CD14-positive monocyte (primary cell): ENCODE results near the gene PEX10. TPM values are rescaled to one million over a fixed set of nuclear protein-coding genes. Genes with fewer than 3 reads are reported as not detected.
A peak's percentile ranks its signal among the peaks of the same experiment; 100 is the strongest.

Source experiments
- DNase-seq, 3 donors: peaks; one replicate each; pipeline ENCODE4 v3.0.0-alpha.2; 2011 to 2022
- H2AFZ ChIP-seq: 2 replicates; pipeline ENCODE4 v1.6.0; 2012; ENCODE audit warnings: mild to moderate bottlenecking, low read depth, low read length, inconsistent platforms; ENCODE audit not compliant: insufficient read depth, poor library complexity, severe bottlenecking
- H3K27ac ChIP-seq, 2 donors: 1 replicate in 1 of 2; 2 replicates in 1 of 2; pipeline ENCODE4 v1.5.1; 2012 to 2013; ENCODE audit warnings: low read length in 2 of 2, control low read depth in 1 of 2, inconsistent platforms in 1 of 2, low read depth in 1 of 2, mild to moderate bottlenecking in 1 of 2
- H3K27me3 ChIP-seq, 2 donors: one replicate each; pipeline versions ENCODE4 v1.6.0 to v1.6.1; 2011 to 2013; ENCODE audit warnings: low read length in 2 of 2; ENCODE audit not compliant: control insufficient read depth in 2 of 2, insufficient read depth in 2 of 2
- H3K36me3 ChIP-seq, 2 donors: replicated peaks in 1 of 2; 1 replicate in 1 of 2; 2 replicates in 1 of 2; pipeline versions ENCODE4 v1.5.1 to v1.6.1; 2012 to 2013; ENCODE audit warnings: low read length in 2 of 2, control low read depth in 1 of 2, inconsistent platforms in 1 of 2, mild to moderate bottlenecking in 1 of 2; ENCODE audit not compliant: insufficient read depth in 2 of 2, control insufficient read depth in 1 of 2
- H3K4me1 ChIP-seq, 2 donors: 1 replicate in 1 of 2; 2 replicates in 1 of 2; pipeline versions ENCODE4 v1.5.1 to v1.6.1; 2012 to 2013; ENCODE audit warnings: low read length in 2 of 2, control low read depth in 1 of 2, inconsistent platforms in 1 of 2, mild to moderate bottlenecking in 1 of 2, moderate library complexity in 1 of 2; ENCODE audit not compliant: insufficient read depth in 2 of 2, control insufficient read depth in 1 of 2
- H3K4me2 ChIP-seq: replicated peaks from 2 replicates; pipeline ENCODE3; 2012; ENCODE audit warnings: low read length, moderate library complexity, mild to moderate bottlenecking; ENCODE audit not compliant: poor library complexity, severe bottlenecking; ENCODE audit errors: extremely low read depth
- H3K4me3 ChIP-seq, 3 experiments: fragments of 200-600 bp in 1 of 3; sonication (generic) in 1 of 3; replicated peaks in 1 of 3; 1 replicate in 2 of 3; 2 replicates in 1 of 3; pipeline ENCODE4 v1.5.1; 2011 to 2013; ENCODE audit warnings: low read length in 3 of 3, mild to moderate bottlenecking in 3 of 3, control low read depth in 2 of 3, low read depth in 2 of 3, inconsistent platforms in 1 of 3, moderate library complexity in 1 of 3
- H3K79me2 ChIP-seq: 2 replicates; pipeline ENCODE4 v1.6.0; 2012; ENCODE audit warnings: mild to moderate bottlenecking, control low read depth, inconsistent platforms, low read length, moderate library complexity; ENCODE audit not compliant: insufficient read depth
- H3K9ac ChIP-seq: 2 replicates; pipeline ENCODE4 v1.6.0; 2017; ENCODE audit warnings: low read length, mild to moderate bottlenecking; ENCODE audit not compliant: insufficient read depth, poor library complexity, severe bottlenecking
- H3K9me3 ChIP-seq, 2 donors: replicated peaks in 1 of 2; 1 replicate in 1 of 2; 2 replicates in 1 of 2; pipeline versions ENCODE4 v1.5.1 to v1.6.1; 2012 to 2013; ENCODE audit warnings: low read length in 2 of 2, control low read depth in 1 of 2; ENCODE audit not compliant: control insufficient read depth in 1 of 2, insufficient read depth in 1 of 2
- H4K20me1 ChIP-seq: 2 replicates; pipeline ENCODE4 v1.6.0; 2012; ENCODE audit warnings: mild to moderate bottlenecking, low read length, control low read depth, moderate library complexity; ENCODE audit not compliant: insufficient read depth
- H3K27ac Mint-ChIP-seq, 7 donors: one replicate each; pipeline ENCODE4 v1.8.0; 2020; ENCODE audit warnings: mild to moderate bottlenecking in 7 of 7, mixed read lengths in 7 of 7, moderate library complexity in 6 of 7, inconsistent platforms in 2 of 7
- H3K27me3 Mint-ChIP-seq, 3 donors: one replicate each; pipeline ENCODE4 v1.8.0; 2021 to 2022; ENCODE audit warnings: low read depth in 3 of 3, mild to moderate bottlenecking in 3 of 3, mixed read lengths in 3 of 3, moderate library complexity in 3 of 3, inconsistent platforms in 1 of 3
- H3K36me3 Mint-ChIP-seq, 2 donors: one replicate each; pipeline ENCODE4 v1.8.0; 2020; ENCODE audit warnings: mixed read lengths in 2 of 2, inconsistent platforms in 1 of 2, mild to moderate bottlenecking in 1 of 2
- H3K4me1 Mint-ChIP-seq: one replicate; pipeline ENCODE4 v1.8.0; 2020; ENCODE audit warnings: mild to moderate bottlenecking, mixed read lengths
- H3K4me3 Mint-ChIP-seq, 2 donors: one replicate each; pipeline ENCODE4 v1.8.0; 2020; ENCODE audit warnings: mild to moderate bottlenecking in 2 of 2, mixed read lengths in 2 of 2, moderate library complexity in 1 of 2
- H3K9me3 Mint-ChIP-seq, 7 donors: one replicate each; pipeline ENCODE4 v1.8.0; 2020 to 2022; ENCODE audit warnings: mixed read lengths in 7 of 7, mild to moderate bottlenecking in 6 of 7, moderate library complexity in 6 of 7, inconsistent platforms in 2 of 7
- CTCF ChIP-seq: fragments of 200-600 bp; IDR thresholded peaks from one replicate; pipeline ENCODE4 v1.8.0; 2022; ENCODE audit warnings: antibody characterized with exemption, mild to moderate bottlenecking
- WGBS: methylation state at CpG from one replicate; pipeline ENCODE4 v1.1.5; 2013; ENCODE audit warnings: missing lambda C conversion rate; ENCODE audit not compliant: insufficient coverage; 5-methylcytosine and 5-hydroxymethylcytosine counted together
- intact Hi-C, 2 donors: fragments of 100-400 bp; cut with micrococcal nuclease; formaldehyde crosslinking; loops; one replicate each; pipeline versions ENCODE4 v1.15.0 to v1.15.1; 2023
- polyA plus RNA-seq, 3 donors: library from polyadenylated mRNA; depleted of rRNA in 1 of 3; unstranded in 2 of 3; stranded (reverse) in 1 of 3; fragments of 300-500 nt in 2 of 3; fragments of >200 nt in 1 of 3; fragmentation: Illumina TruSeq in 2 of 3; gene quantifications; 1 replicate in 2 of 3; 2 replicates in 1 of 3; pipeline ENCODE4 v1.2.3, GENCODE V29; 2012 to 2021

PEX10 gene
- polyA plus RNA-seq, 3 donors = 7.0 to 10.5 (median 8.2) TPM

- H3K27me3 ChIP-seq = no peaks in the 10 kb centered on the region
- H3K9me3 Mint-ChIP-seq = peaks cover 11 to 15% (median 13%) of the 10 kb centered on the region in 7 donors
These were observed 19.2 kb upstream of the PEX10 start for GRCh38 chr1:2431518-2431917.

GRCh38 chr1:2431103-2431502, 18.7 kb upstream of the PEX10 start:
- no peaks in the 10 kb centered on the region for H3K27me3 ChIP-seq

More at GRCh38 chr1:2431518-2431917, 19.2 kb upstream of the PEX10 start:
- Histone ChIP-seq H3K9ac (peak overlapping the region; percentile 4), H3K27ac (no peak overlapping the region), H4K20me1 (no peaks in the 10 kb centered on the region), H2AFZ (no peak overlapping the region), H3K4me1 (no peaks in the 10 kb centered on the region), H3K4me2 (no peak overlapping the region), H3K36me3 (no peaks in the 10 kb centered on the region), H3K79me2 (no peaks in the 10 kb centered on the region), H3K9me3 (peaks cover 0 to 13% of the 10 kb centered on the region in 2 donors), H3K4me3 (no peak overlapping the region)
- WGBS = 89% methylated on average over 7 of the region's 10 CpGs
- Mint-ChIP-seq H3K27ac (no peak overlapping the region), H3K4me3 (no peak overlapping the region), H3K27me3 (peaks cover 4 to 13% (median 9%) of the 10 kb centered on the region in 3 donors), H3K36me3 (no peaks in the 10 kb centered on the region), H3K4me1 (no peaks in the 10 kb centered on the region)
- DNase-seq = no peak
- intact Hi-C loops = no loop called here
- no peak for TF ChIP-seq CTCF

More at GRCh38 chr1:2431103-2431502, 18.7 kb upstream of the PEX10 start:
- Histone ChIP-seq H4K20me1 (no peaks in the 10 kb centered on the region), H3K9ac (no peak overlapping the region), H3K4me1 (no peaks in the 10 kb centered on the region), H3K4me2 (no peak overlapping the region), H2AFZ (no peak overlapping the region), H3K4me3 (no peak overlapping the region), H3K27ac (no peak overlapping the region), H3K9me3 (peaks cover 0 to 13% of the 10 kb centered on the region in 2 donors), H3K79me2 (no peaks in the 10 kb centered on the region), H3K36me3 (no peaks in the 10 kb centered on the region)
- intact Hi-C loops = no loop called here
- DNase-seq = no peak
- 50% methylated on average over 16 of the region's 16 CpGs for whole genome bisulfite sequencing
- H3K4me1 Mint-ChIP-seq = no peaks in the 10 kb centered on the region
- H3K9me3 Mint-ChIP-seq = peaks cover 11 to 15% (median 13%) of the 10 kb centered on the region in 7 donors
- H3K36me3 Mint-ChIP-seq = no peaks in the 10 kb centered on the region
- no peak for TF ChIP-seq CTCF
- peaks cover 4 to 15% (median 9%) of the 10 kb centered on the region in 3 donors for H3K27me3 Mint-ChIP-seq
- no peak overlapping the region for H3K4me3 Mint-ChIP-seq
- H3K27ac Mint-ChIP-seq = no peak overlapping the region
